ENCODE results near the gene PSMC5. TPM values are rescaled to one million over a fixed set of nuclear protein-coding genes. Genes with fewer than 3 reads are reported as not detected.
"Not testable (repeated sequence)": the region's sequence is repeated elsewhere in the genome, so short reads cannot be mapped to it uniquely, and the experiment has no call there.

Gene PSMC5
- total and polyA plus RNA-seq, 2 donors (not counting 3 experiments of a cell fraction or from before 2014, with no cell fraction given), result 179 to 236 TPM

DNA sequence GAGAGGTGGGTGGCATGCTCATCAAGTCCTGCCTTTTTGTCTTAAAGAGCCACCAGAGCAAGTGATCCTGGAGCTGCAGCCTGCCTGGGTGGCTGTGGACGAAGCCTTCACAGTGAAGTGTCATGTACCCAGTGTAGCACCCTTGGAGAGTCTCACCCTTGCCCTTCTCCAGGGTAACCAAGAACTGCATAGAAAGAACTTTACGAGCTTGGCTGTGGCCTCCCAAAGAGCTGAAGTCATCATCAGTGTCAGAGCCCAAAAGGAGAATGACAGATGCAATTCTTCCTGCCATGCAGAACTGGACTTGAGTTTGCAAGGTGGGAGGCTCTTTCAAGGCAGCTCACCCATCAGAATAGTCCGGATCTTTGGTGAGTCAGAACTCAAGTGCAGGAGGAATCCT is 32.0 kb downstream of the PSMC5 start:
- H3K79me2 ChIP-seq (ENCODE audit: control insufficient read depth, insufficient read depth, low read length), result no peaks in the 10 kb centered on the region
- CTCF ChIA-PET, result interaction anchor here (0.7 to 3.6 kb wide), 5 partner anchors 10 to 434 kb away, joined by 3 to 31 read pairs (median 6); no protein-coding TSS in a partner anchor
- no peaks in the 10 kb centered on the region for H3K9me1 ChIP-seq (replicated peaks; ENCODE audit: control insufficient read depth, extremely low read depth, insufficient read depth, low read length)
- dilution Hi-C loops (cut with MboI; ENCODE audit: extremely low pct_ligation_motif_present, low sequenced_read_pairs), result no loop called here
- H2AFZ ChIP-seq (ENCODE audit: low read depth, low read length), result no peak overlapping the region
- no peaks in the 10 kb centered on the region for H3K4me1 ChIP-seq (ENCODE audit: control insufficient read depth, extremely low read depth, insufficient read depth, low read length)
- TF ChIP-seq, protein P1, sequence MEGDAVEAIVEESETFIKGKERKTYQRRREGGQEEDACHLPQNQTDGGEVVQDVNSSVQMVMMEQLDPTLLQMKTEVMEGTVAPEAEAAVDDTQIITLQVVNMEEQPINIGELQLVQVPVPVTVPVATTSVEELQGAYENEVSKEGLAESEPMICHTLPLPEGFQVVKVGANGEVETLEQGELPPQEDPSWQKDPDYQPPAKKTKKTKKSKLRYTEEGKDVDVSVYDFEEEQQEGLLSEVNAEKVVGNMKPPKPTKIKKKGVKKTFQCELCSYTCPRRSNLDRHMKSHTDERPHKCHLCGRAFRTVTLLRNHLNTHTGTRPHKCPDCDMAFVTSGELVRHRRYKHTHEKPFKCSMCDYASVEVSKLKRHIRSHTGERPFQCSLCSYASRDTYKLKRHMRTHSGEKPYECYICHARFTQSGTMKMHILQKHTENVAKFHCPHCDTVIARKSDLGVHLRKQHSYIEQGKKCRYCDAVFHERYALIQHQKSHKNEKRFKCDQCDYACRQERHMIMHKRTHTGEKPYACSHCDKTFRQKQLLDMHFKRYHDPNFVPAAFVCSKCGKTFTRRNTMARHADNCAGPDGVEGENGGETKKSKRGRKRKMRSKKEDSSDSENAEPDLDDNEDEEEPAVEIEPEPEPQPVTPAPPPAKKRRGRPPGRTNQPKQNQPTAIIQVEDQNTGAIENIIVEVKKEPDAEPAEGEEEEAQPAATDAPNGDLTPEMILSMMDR (IDR thresholded peaks at IDR 0.05; ENCODE audit: extremely low read depth in 1 of 2, insufficient read depth in 1 of 2, low read depth in 1 of 2, low read length in 2 of 2), result no peak
- TF ChIP-seq MYC (IDR thresholded peaks at IDR 0.05; ENCODE audit: low read depth, low read length) (no peak), POLR2AphosphoS5 (IDR thresholded peaks at IDR 0.05; ENCODE audit: insufficient read depth, low read depth, low read length) (no peak), EZH2 (IDR thresholded peaks at IDR 0.05; ENCODE audit: borderline replicate concordance, low read depth, low read length, severe bottlenecking) (no peak), POLR2A (IDR thresholded peaks at IDR 0.05; ENCODE audit: low read depth, low read length) (no peak), FOS (IDR thresholded peaks at IDR 0.05; ENCODE audit: borderline replicate concordance, insufficient read depth, low read length) (no peak), JUN (IDR thresholded peaks at IDR 0.05; ENCODE audit: borderline replicate concordance, insufficient read depth, insufficient read length, low read depth) (no peak), GATA2 (IDR thresholded peaks at IDR 0.05; ENCODE audit: insufficient read depth, insufficient read length, low read depth, low read length) (no peak)
- TF ChIP-seq, protein P2, sequence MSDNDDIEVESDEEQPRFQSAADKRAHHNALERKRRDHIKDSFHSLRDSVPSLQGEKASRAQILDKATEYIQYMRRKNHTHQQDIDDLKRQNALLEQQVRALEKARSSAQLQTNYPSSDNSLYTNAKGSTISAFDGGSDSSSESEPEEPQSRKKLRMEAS (IDR thresholded peaks at IDR 0.05; ENCODE audit: insufficient read depth, insufficient read length), result no peak
- FAIRE-seq (no peak), DNase-seq (ENCODE audit: low read depth, low spot score) (no peak)
- intact Hi-C loops (cut with micrococcal nuclease), result no loop called here
- H3K4me3 ChIP-seq (replicated peaks in 1 of 3; ENCODE audit: insufficient read depth in 1 of 3, low read depth in 1 of 3, low read length in 3 of 3), result no peak overlapping the region
- no peaks in the 10 kb centered on the region for H4K20me1 ChIP-seq (replicated peaks; ENCODE audit: control insufficient read depth, extremely low read depth, insufficient read depth, low read length)
- POLR2A ChIA-PET, result no interaction called here
- no peak overlapping the region for H3K4me2 ChIP-seq (ENCODE audit: insufficient read depth, low read length)
- no peaks in the 10 kb centered on the region for H3K36me3 ChIP-seq (ENCODE audit: control insufficient read depth in 2 of 2, extremely low read depth in 1 of 2, insufficient read depth in 2 of 2, low read length in 2 of 2)
- BruUV-seq (replicated peaks), result no TSS peak
- H3K27me3 ChIP-seq (ENCODE audit: control insufficient read depth in 2 of 2, insufficient read depth in 2 of 2, low read length in 2 of 2), result peaks cover 10 to 19% of the 10 kb centered on the region in 2 experiments
- no peak overlapping the region for H3K27ac ChIP-seq (ENCODE audit: insufficient read depth, low read depth, low read length)
- H3K9ac ChIP-seq (replicated peaks; ENCODE audit: extremely low read depth, insufficient read depth, low read length), result no peak overlapping the region
- H3K9me3 ChIP-seq (replicated peaks; ENCODE audit: control insufficient read depth, insufficient read depth, low read length), result no peaks in the 10 kb centered on the region

DNA sequence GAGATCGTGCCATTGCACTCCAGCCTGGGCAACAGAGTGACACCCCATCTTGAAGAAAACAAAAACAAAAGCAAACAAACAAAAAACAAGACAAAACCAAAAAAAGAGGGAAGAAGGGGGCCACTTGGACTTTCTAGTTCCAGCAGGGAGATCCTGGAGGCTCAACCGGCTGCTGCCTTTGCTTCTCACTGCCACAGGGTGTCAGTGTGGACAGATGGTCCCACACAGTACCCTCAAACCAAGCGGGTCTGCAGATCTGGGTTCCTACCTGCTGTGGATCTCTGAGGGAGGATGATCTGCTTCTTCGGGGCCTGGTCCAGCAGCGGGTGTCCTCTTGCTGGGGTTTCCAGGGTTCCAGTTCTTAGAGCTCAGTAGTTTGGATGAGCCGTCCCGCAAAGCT is 39.4 kb downstream of the PSMC5 start:
- dilution Hi-C loops (cut with MboI; ENCODE audit: extremely low pct_ligation_motif_present, low sequenced_read_pairs); H3K9ac ChIP-seq (replicated peaks; ENCODE audit: extremely low read depth, insufficient read depth, low read length); DNase-seq (ENCODE audit: low read depth, low spot score); H3K79me2 ChIP-seq (ENCODE audit: control insufficient read depth, insufficient read depth, low read length); H3K9me3 ChIP-seq (replicated peaks; ENCODE audit: control insufficient read depth, insufficient read depth, low read length); H3K4me1 ChIP-seq (ENCODE audit: control insufficient read depth, extremely low read depth, insufficient read depth, low read length); H3K36me3 ChIP-seq (ENCODE audit: control insufficient read depth in 2 of 2, extremely low read depth in 1 of 2, insufficient read depth in 2 of 2, low read length in 2 of 2); H4K20me1 ChIP-seq (replicated peaks; ENCODE audit: control insufficient read depth, extremely low read depth, insufficient read depth, low read length); H3K4me2 ChIP-seq (ENCODE audit: insufficient read depth, low read length); H3K27me3 ChIP-seq (ENCODE audit: control insufficient read depth in 2 of 2, insufficient read depth in 2 of 2, low read length in 2 of 2); intact Hi-C loops (cut with micrococcal nuclease); H3K9me1 ChIP-seq (replicated peaks; ENCODE audit: control insufficient read depth, extremely low read depth, insufficient read depth, low read length); H3K4me3 ChIP-seq (replicated peaks in 1 of 3; ENCODE audit: insufficient read depth in 1 of 3, low read depth in 1 of 3, low read length in 3 of 3); FAIRE-seq; H2AFZ ChIP-seq (ENCODE audit: low read depth, low read length); H3K27ac ChIP-seq (ENCODE audit: insufficient read depth, low read depth, low read length); BruUV-seq (replicated peaks): not testable (repeated sequence)
- ChIA-PET CTCF (interaction anchor here (0.7 to 2.4 kb wide), 15 partner anchors 8 to 263 kb away, joined by 3 to 19 read pairs (median 5); partner anchors contain the start of gene GH2), POLR2A (interaction anchor here (0.8 kb wide), 1 partner anchor 124 kb away, joined by 3 read pairs; no protein-coding TSS in a partner anchor)
